Measurements from ENCODE around the gene B4GALNT4. TPM values are rescaled to one million over a fixed set of nuclear protein-coding genes. Genes with fewer than 3 reads are reported as not detected.
"Not testable (repeated sequence)": the region's sequence is repeated elsewhere in the genome, so short reads cannot be mapped to it uniquely, and the experiment has no call there.

Gene B4GALNT4
- total and polyA plus RNA-seq, 7 donors: 1.4 to 9.1 (median 5.5) TPM; not detected in 1

GRCh38 chr11:396948-397548 lies 27.7 kb downstream of the B4GALNT4 start:
- Histone ChIP-seq H3K27me3 (peaks cover 0 to 39% (median 18%) of the 10 kb centered on the region in 3 donors), H3K9me3 (no peaks in the 10 kb centered on the region), H3K36me3 (no peaks in the 10 kb centered on the region), H3K4me1 (peaks cover 0 to 20% (median 12%) of the 10 kb centered on the region in 4 donors), H3K4me3 (peak overlapping the region; percentile 5 to 47 (median 28)), H3K27ac (no peak overlapping the region)
- peak; percentile 82 for DNase-seq
- WGBS, 2 donors: 43 to 78% methylated on average over 43 of the region's 43 CpGs
- peak; percentile 23 to 46 (median 36) for TF ChIP-seq CTCF (IDR thresholded peaks at IDR 0.05)
- no peak for TF ChIP-seq POLR2A (IDR thresholded peaks at IDR 0.05)
- intact Hi-C loops (cut with DNase I): no loop called here

GRCh38 chr11:398826-399225 lies 29.5 kb downstream of the B4GALNT4 start:
- TF ChIP-seq POLR2A (IDR thresholded peaks at IDR 0.05): no peak
- TF ChIP-seq EP300 (IDR thresholded peaks at IDR 0.05): no peak
- no peak for TF ChIP-seq CTCF (IDR thresholded peaks at IDR 0.05)
- no peak for TF ChIP-seq POLR2AphosphoS5 (IDR thresholded peaks at IDR 0.05)
- H3K4me1 ChIP-seq: peaks cover 0 to 20% (median 12%) of the 10 kb centered on the region in 4 donors
- H3K27me3 ChIP-seq: peaks cover 0 to 32% (median 23%) of the 10 kb centered on the region in 3 donors
- no peak overlapping the region for H3K4me3 ChIP-seq
- no peaks in the 10 kb centered on the region for H3K9me3 ChIP-seq
- intact Hi-C loops (cut with DNase I): no loop called here
- no peaks in the 10 kb centered on the region for H3K36me3 ChIP-seq
- H3K27ac ChIP-seq: no peak overlapping the region
- no peak for DNase-seq
- WGBS, 2 donors: 90 to 97% methylated on average over 20 of the region's 20 CpGs

- peaks cover 0 to 23% (median 23%) of the 10 kb centered on the region in 3 donors for H3K27me3 ChIP-seq
- TF ChIP-seq POLR2A (IDR thresholded peaks at IDR 0.05) (no peak), EP300 (IDR thresholded peaks at IDR 0.05) (no peak), POLR2AphosphoS5 (IDR thresholded peaks at IDR 0.05) (no peak), CTCF (IDR thresholded peaks at IDR 0.05) (no peak)
- no peak for DNase-seq
- intact Hi-C loops (cut with DNase I): no loop called here
- H3K4me1 ChIP-seq: peaks cover 0 to 20% (median 12%) of the 10 kb centered on the region in 4 donors
- no peak overlapping the region for H3K27ac ChIP-seq
- no peaks in the 10 kb centered on the region for H3K36me3 ChIP-seq
- H3K9me3 ChIP-seq: no peaks in the 10 kb centered on the region
- H3K4me3 ChIP-seq: no peak overlapping the region
- WGBS, 2 donors: 52 to 94% methylated on average over 21 of the region's 21 CpGs
Measured at GRCh38 chr11:399731-400211, 30.5 kb downstream of the B4GALNT4 start.

DNA sequence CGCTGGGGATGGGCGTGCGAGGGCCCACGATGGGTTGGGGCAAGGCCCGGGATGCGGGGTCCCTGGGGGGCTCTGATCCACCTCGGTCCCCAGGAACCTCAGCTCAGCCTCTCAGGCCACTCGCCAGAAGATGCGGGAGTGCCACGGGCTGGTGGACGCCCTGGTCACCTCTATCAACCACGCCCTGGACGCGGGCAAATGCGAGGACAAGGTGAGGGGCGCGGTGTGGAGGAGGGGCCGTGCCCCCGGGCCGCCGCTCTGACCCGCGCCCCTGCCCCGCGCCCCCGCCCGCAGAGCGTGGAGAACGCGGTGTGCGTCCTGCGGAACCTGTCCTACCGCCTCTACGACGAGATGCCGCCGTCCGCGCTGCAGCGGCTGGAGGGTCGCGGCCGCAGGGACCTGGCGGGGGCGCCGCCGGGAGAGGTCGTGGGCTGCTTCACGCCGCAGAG lies 31.0 kb downstream of the B4GALNT4 start:
- WGBS, 2 donors: 40 to 94% methylated on average over 50 of the region's 50 CpGs
- TF ChIP-seq CTCF (IDR thresholded peaks at IDR 0.05) (no peak), POLR2AphosphoS5 (IDR thresholded peaks at IDR 0.05) (no peak), POLR2A (IDR thresholded peaks at IDR 0.05) (no peak), EP300 (IDR thresholded peaks at IDR 0.05) (no peak)
- Histone ChIP-seq H3K27me3 (peaks cover 0 to 23% (median 21%) of the 10 kb centered on the region in 3 donors), H3K36me3 (no peaks in the 10 kb centered on the region), H3K9me3 (no peaks in the 10 kb centered on the region), H3K4me3 (no peak overlapping the region), H3K4me1 (peaks cover 0 to 20% (median 14%) of the 10 kb centered on the region in 4 donors), H3K27ac (no peak overlapping the region)
- DNase-seq: no peak
- intact Hi-C loops (cut with DNase I): no loop called here

- H3K4me3 ChIP-seq; H3K36me3 ChIP-seq; H3K9me3 ChIP-seq; DNase-seq; H3K27ac ChIP-seq; intact Hi-C loops (cut with DNase I): not testable (repeated sequence)
- whole genome bisulfite sequencing, 2 donors: 92% methylated on average over 52 of the region's 52 CpGs; no CpG with 5 or more reads in 1 of the 2 donors
- H3K4me1 ChIP-seq: peaks cover 0 to 28% (median 23%) of the 10 kb centered on the region in 4 donors
- H3K27me3 ChIP-seq: peaks cover 0 to 20% (median 20%) of the 10 kb centered on the region in 3 donors
Measured at GRCh38 chr11:401196-401595, 31.9 kb downstream of the B4GALNT4 start.
